ENCODE results near the gene PAXX. TPM values are rescaled to one million over a fixed set of nuclear protein-coding genes. Genes with fewer than 3 reads are reported as not detected.

PAXX gene
- polyA plus RNA-seq, 1 donor from 2014 or later = 64.3 TPM

- H3K27me3 Mint-ChIP-seq = no peaks in the 10 kb centered on the region
- no peaks in the 10 kb centered on the region for H3K36me3 Mint-ChIP-seq
These were observed 45.3 kb downstream of the PAXX start for GRCh38 chr9:137037483-137037882.

GRCh38 chr9:137038916-137039315 lies 46.7 kb downstream of the PAXX start:
- no peaks in the 10 kb centered on the region for H3K9me3 Mint-ChIP-seq
- no peaks in the 10 kb centered on the region for H3K36me3 Mint-ChIP-seq
- H3K27me3 Mint-ChIP-seq = peaks cover 6% of the 10 kb centered on the region
- peaks cover 6 to 9% (median 9%) of the 10 kb centered on the region in 3 donors for H3K4me1 Mint-ChIP-seq
- no peak overlapping the region for H3K4me3 Mint-ChIP-seq
- H3K27ac Mint-ChIP-seq = no peak overlapping the region

More at GRCh38 chr9:137037483-137037882, 45.3 kb downstream of the PAXX start:
- no peaks in the 10 kb centered on the region for H3K9me3 Mint-ChIP-seq
- peaks cover 12 to 17% (median 14%) of the 10 kb centered on the region in 3 donors for H3K4me1 Mint-ChIP-seq
- no peak overlapping the region for H3K4me3 Mint-ChIP-seq
- H3K27ac Mint-ChIP-seq = no peak overlapping the region

- Mint-ChIP-seq H3K36me3 (no peaks in the 10 kb centered on the region), H3K27me3 (peaks cover 12% of the 10 kb centered on the region), H3K4me3 (no peak overlapping the region), H3K9me3 (no peaks in the 10 kb centered on the region), H3K27ac (no peak overlapping the region), H3K4me1 (peaks cover 3 to 6% (median 5%) of the 10 kb centered on the region in 3 donors)
These were observed 47.6 kb downstream of the PAXX start for GRCh38 chr9:137039611-137040366.

GRCh38 chr9:137040568-137040967 lies 48.3 kb downstream of the PAXX start:
- H3K27me3 Mint-ChIP-seq = peaks cover 17% of the 10 kb centered on the region
- H3K4me1 Mint-ChIP-seq = peaks cover 0 to 4% (median 4%) of the 10 kb centered on the region in 3 donors
- H3K9me3 Mint-ChIP-seq = no peaks in the 10 kb centered on the region
- no peak overlapping the region for H3K4me3 Mint-ChIP-seq
- no peak overlapping the region for H3K27ac Mint-ChIP-seq
- H3K36me3 Mint-ChIP-seq = no peaks in the 10 kb centered on the region

GRCh38 chr9:137041124-137041523 lies 48.9 kb downstream of the PAXX start:
- Mint-ChIP-seq H3K27me3 (peaks cover 17% of the 10 kb centered on the region), H3K27ac (no peak overlapping the region), H3K36me3 (no peaks in the 10 kb centered on the region)

GRCh38 chr9:137042751-137043727 lies 50.8 kb downstream of the PAXX start:
- Mint-ChIP-seq H3K36me3 (no peaks in the 10 kb centered on the region), H3K9me3 (no peaks in the 10 kb centered on the region), H3K27ac (no peak overlapping the region), H3K27me3 (peaks cover 24% of the 10 kb centered on the region), H3K4me1 (peaks cover 4 to 8% (median 7%) of the 10 kb centered on the region in 3 donors), H3K4me3 (no peak overlapping the region)

More at GRCh38 chr9:137041124-137041523, 48.9 kb downstream of the PAXX start:
- H3K4me1 Mint-ChIP-seq = peaks cover 0 to 4% (median 4%) of the 10 kb centered on the region in 3 donors
- no peak overlapping the region for H3K4me3 Mint-ChIP-seq
- H3K9me3 Mint-ChIP-seq = no peaks in the 10 kb centered on the region

Other genes starting within 250 kb of the PAXX start
- gene LCN10, start 249.5 kb upstream of the PAXX start, polyA plus RNA-seq = 68.0 TPM
- gene LCN6, start 243.9 kb upstream of the PAXX start, polyA plus RNA-seq = not detected
- gene LCN8, start 234.2 kb upstream of the PAXX start, polyA plus RNA-seq = 0.44 TPM
- not detected for gene LCN15, start 227.9 kb upstream of the PAXX start, polyA plus RNA-seq
- 45.9 TPM for gene TMEM141, start 201.1 kb upstream of the PAXX start, polyA plus RNA-seq
- gene CCDC183, start 196.1 kb upstream of the PAXX start, polyA plus RNA-seq = 0.78 TPM
- gene RABL6, start 184.5 kb upstream of the PAXX start, polyA plus RNA-seq = 19.7 TPM
- gene AJM1, start 149.9 kb upstream of the PAXX start, polyA plus RNA-seq = 0.10 TPM
- gene PHPT1, start 143.0 kb upstream of the PAXX start, polyA plus RNA-seq = 91.6 TPM
- gene MAMDC4, start 140.1 kb upstream of the PAXX start, polyA plus RNA-seq = 0.11 TPM
- 378 TPM for gene EDF1, start 126.1 kb upstream of the PAXX start, polyA plus RNA-seq
- 42.8 TPM for gene TRAF2, start 105.9 kb upstream of the PAXX start, polyA plus RNA-seq
- gene FBXW5, start 47.7 kb upstream of the PAXX start, polyA plus RNA-seq = 108 TPM
- gene C8G, start 47.2 kb upstream of the PAXX start, polyA plus RNA-seq = not detected
- not detected for gene LCN12, start 40.1 kb upstream of the PAXX start, polyA plus RNA-seq
- gene PTGDS, start 14.9 kb upstream of the PAXX start, polyA plus RNA-seq = not detected
- gene LCNL1, start 9.4 kb upstream of the PAXX start, polyA plus RNA-seq = not detected
- 3.5 TPM for gene CLIC3, start 4.1 kb downstream of the PAXX start, polyA plus RNA-seq
- 3.9 TPM for gene ABCA2, start 35.8 kb downstream of the PAXX start, polyA plus RNA-seq
- 26.6 TPM for gene FUT7, start 39.7 kb downstream of the PAXX start, polyA plus RNA-seq
- gene NPDC1, start 53.8 kb downstream of the PAXX start, polyA plus RNA-seq = 2.0 TPM
- gene ENTPD2, start 61.6 kb downstream of the PAXX start, polyA plus RNA-seq = not detected
- 0.38 TPM for gene SAPCD2, start 78.1 kb downstream of the PAXX start, polyA plus RNA-seq
- 3.0 TPM for gene UAP1L1, start 85.1 kb downstream of the PAXX start, polyA plus RNA-seq
- gene MAN1B1, start 94.6 kb downstream of the PAXX start, polyA plus RNA-seq = 27.5 TPM
- 110 TPM for gene DPP7, start 122.3 kb downstream of the PAXX start, polyA plus RNA-seq
- gene GRIN1, start 146.7 kb downstream of the PAXX start, polyA plus RNA-seq = not detected
- gene LRRC26, start 177.6 kb downstream of the PAXX start, polyA plus RNA-seq = not detected
- gene TMEM210, start 179.6 kb downstream of the PAXX start, polyA plus RNA-seq = not detected
- gene ANAPC2, start 196.1 kb downstream of the PAXX start, polyA plus RNA-seq = 6.2 TPM
- gene SSNA1, start 196.3 kb downstream of the PAXX start, polyA plus RNA-seq = 139 TPM
- gene TPRN, start 208.3 kb downstream of the PAXX start, polyA plus RNA-seq = 0.66 TPM
- gene TMEM203, start 213.2 kb downstream of the PAXX start, polyA plus RNA-seq = 106 TPM
- 7.6 TPM for gene NDOR1, start 213.3 kb downstream of the PAXX start, polyA plus RNA-seq
- gene RNF208, start 229.8 kb downstream of the PAXX start, polyA plus RNA-seq = not detected
- gene CYSRT1, start 232.8 kb downstream of the PAXX start, polyA plus RNA-seq = not detected
- not detected for gene RNF224, start 235.1 kb downstream of the PAXX start, polyA plus RNA-seq
- not detected for gene SLC34A3, start 238.5 kb downstream of the PAXX start, polyA plus RNA-seq
- gene TUBB4B, start 248.9 kb downstream of the PAXX start, polyA plus RNA-seq = 88.4 TPM

Data from IgD-negative memory B cell (primary cell).